C4-2B (cell line): ENCODE measurements around the gene ZFP69B.
A peak's percentile ranks its signal among the peaks of the same experiment; 100 is the strongest.

ENCODE experiments used
- CTCF ChIP-seq: fragments of 450-650 bp; conservative IDR thresholded peaks from 2 replicates; pipeline ENCODE4 v1.5.1; 2017; ENCODE audit warnings: mild to moderate bottlenecking
- ZFX ChIP-seq: fragments of 450-650 bp; IDR thresholded peaks from 2 replicates; pipeline ENCODE4 v1.6.1; 2017

- TF ChIP-seq CTCF (peak; percentile 20), ZFX (peak; percentile 25; the same call in 1 of the 2 replicates)
Measured at GRCh38 chr1:40449684-40450494, at the start of gene ZFP69B.
